Mononuclear cell (primary cell): Measurements from ENCODE around the gene MAP3K7. TPM values are rescaled to one million over a fixed set of nuclear protein-coding genes. Genes with fewer than 3 reads are reported as not detected.

Experiments
- H3K27me3 ChIP-seq: 2 replicates; pipeline ENCODE4 v1.6.0; 2011; ENCODE audit warnings: low read length, control low read depth; ENCODE audit not compliant: insufficient read depth
- H3K4me1 ChIP-seq: 2 replicates; pipeline ENCODE4 v1.5.1; 2011; ENCODE audit warnings: mild to moderate bottlenecking, low read length, control low read depth; ENCODE audit not compliant: insufficient read depth
- H3K4me3 ChIP-seq: 2 replicates; pipeline ENCODE4 v1.5.1; 2011; ENCODE audit warnings: mild to moderate bottlenecking, low read length, moderate library complexity
- H3K9me3 ChIP-seq: 2 replicates; pipeline ENCODE4 v1.5.1; 2011; ENCODE audit warnings: low read depth, mild to moderate bottlenecking, control low read depth, low read length
- total RNA-seq: library from RNA; depleted of rRNA; stranded (reverse); fragments of >200 nt; gene quantifications from one replicate; pipeline ENCODE4 v1.2.3, GENCODE V29; 2012

The MAP3K7 gene
- 23.9 TPM for total RNA-seq

GRCh38 chr6:90586836-90587638 lies at the start of gene MAP3K7:
Gene MAP3K7, minus strand, starts transcription at chr6:90587072. Its CDS starts 189 bp downstream, at chr6:90586883.
- Histone ChIP-seq H3K4me3 (peak within 1 kb of the TSS; percentile 93), H3K9me3 (no peaks in the 10 kb centered on the region), H3K4me1 (peaks cover 14% of the 10 kb centered on the region), H3K27me3 (peaks cover 33% of the 10 kb centered on the region)

GRCh38 chr6:90631046-90631445 lies 44.2 kb upstream of the MAP3K7 start:
- Histone ChIP-seq H3K9me3 (no peaks in the 10 kb centered on the region), H3K27me3 (peaks cover 2% of the 10 kb centered on the region), H3K4me3 (no peak overlapping the region), H3K4me1 (no peaks in the 10 kb centered on the region)

- H3K27me3 ChIP-seq, result peaks cover 36% of the 10 kb centered on the region
Observed at GRCh38 chr6:90621581-90621980, 34.7 kb upstream of the MAP3K7 start.

DNA sequence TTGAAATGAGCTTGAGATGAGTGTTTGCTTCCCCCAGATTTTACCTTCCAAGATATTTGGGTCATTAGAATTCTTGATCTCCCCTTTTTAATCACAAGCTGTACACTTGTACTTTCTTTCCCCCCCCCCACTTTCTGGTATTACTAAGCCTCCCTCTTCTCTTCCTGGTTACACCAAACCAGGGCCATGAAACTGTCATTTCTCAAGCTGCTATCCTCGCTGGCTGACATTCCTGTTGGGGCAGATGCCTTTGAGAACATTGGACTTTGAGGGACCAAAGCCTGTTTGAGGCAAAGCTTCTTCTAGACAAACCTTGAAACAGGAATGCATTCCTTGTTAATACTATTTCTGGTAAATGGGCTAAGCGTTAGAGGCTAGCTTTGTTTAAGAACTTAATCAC lies 32.3 kb upstream of the MAP3K7 start:
- H3K27me3 ChIP-seq, result peaks cover 57% of the 10 kb centered on the region
- H3K4me3 ChIP-seq, result no peak overlapping the region
- no peaks in the 10 kb centered on the region for H3K9me3 ChIP-seq
- H3K4me1 ChIP-seq, result no peaks in the 10 kb centered on the region

More at GRCh38 chr6:90621581-90621980, 34.7 kb upstream of the MAP3K7 start:
- Histone ChIP-seq H3K4me3 (no peak overlapping the region), H3K4me1 (no peaks in the 10 kb centered on the region), H3K9me3 (no peaks in the 10 kb centered on the region)

GRCh38 chr6:90612313-90612680 lies 25.4 kb upstream of the MAP3K7 start:
- Histone ChIP-seq H3K27me3 (peaks cover 86% of the 10 kb centered on the region), H3K4me1 (peaks cover 18% of the 10 kb centered on the region), H3K9me3 (no peaks in the 10 kb centered on the region), H3K4me3 (no peak overlapping the region)

DNA sequence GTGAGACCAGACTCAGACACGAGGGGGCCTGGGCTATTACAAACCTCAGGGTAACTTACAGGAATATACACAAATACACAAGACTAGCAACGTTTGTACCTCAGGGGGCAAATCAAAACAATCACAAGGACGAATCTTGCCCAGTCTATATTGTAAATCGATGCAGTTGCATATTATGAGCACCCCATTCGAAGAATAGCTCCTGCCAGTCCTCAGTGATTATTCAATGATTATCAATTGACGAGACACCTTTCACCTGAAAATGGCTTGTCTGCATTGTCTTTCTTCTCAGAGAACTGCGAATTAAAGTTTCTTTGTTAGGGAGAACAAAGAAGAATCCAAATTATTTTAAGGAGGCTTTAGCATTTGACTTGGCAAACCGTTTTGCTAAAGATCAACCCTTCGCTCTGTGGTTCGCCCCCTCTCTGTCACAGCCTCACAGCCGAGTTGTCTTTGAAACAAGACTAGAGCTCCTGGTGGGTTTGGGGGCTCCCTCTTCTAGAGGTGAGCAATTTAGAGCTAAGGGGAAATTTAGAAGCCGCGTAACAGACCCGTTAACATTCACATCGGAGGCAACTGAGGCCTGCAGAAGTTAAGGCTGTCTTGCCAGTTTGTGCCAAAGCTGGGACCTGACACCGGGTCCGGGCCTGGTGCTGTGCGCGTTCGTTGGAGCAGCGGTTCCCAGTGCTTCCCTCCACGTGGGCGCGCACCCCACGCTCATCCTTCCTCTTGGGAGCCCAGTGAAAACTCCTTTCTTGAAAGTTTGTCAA lies 24.9 kb upstream of the MAP3K7 start:
- no peak overlapping the region for H3K4me3 ChIP-seq
- no peaks in the 10 kb centered on the region for H3K9me3 ChIP-seq
- peaks cover 18% of the 10 kb centered on the region for H3K4me1 ChIP-seq
- H3K27me3 ChIP-seq, result peaks cover 84% of the 10 kb centered on the region

- Histone ChIP-seq H3K4me1 (peaks cover 18% of the 10 kb centered on the region), H3K9me3 (no peaks in the 10 kb centered on the region), H3K4me3 (peak overlapping the region; percentile 29), H3K27me3 (peaks cover 81% of the 10 kb centered on the region)
Observed at GRCh38 chr6:90610751-90611542, 24.1 kb upstream of the MAP3K7 start.

DNA sequence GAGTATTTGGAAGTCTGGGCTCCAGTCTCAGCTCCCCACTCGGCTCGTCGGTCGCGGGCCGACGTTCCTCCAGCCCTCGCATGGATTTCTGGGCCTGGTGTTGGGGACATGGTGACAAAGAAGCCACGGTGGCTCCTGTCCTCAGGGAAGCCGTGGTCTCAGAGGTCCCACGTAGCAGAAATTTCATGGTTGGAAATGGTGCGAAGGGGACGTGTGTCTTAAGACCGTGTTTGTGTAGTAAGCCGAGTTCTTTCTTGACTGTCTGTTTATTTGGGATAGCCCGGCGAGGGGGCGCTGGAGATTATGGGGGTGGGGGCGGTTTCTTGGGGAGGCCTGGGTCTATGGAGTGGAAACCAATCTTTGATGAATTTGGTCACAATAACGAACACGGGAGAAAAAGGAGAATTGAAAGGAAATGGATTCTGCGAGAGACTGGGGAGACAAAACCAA lies 23.5 kb upstream of the MAP3K7 start:
- Histone ChIP-seq H3K4me1 (peaks cover 18% of the 10 kb centered on the region), H3K4me3 (peak overlapping the region; percentile 29), H3K9me3 (no peaks in the 10 kb centered on the region), H3K27me3 (peaks cover 77% of the 10 kb centered on the region)

DNA sequence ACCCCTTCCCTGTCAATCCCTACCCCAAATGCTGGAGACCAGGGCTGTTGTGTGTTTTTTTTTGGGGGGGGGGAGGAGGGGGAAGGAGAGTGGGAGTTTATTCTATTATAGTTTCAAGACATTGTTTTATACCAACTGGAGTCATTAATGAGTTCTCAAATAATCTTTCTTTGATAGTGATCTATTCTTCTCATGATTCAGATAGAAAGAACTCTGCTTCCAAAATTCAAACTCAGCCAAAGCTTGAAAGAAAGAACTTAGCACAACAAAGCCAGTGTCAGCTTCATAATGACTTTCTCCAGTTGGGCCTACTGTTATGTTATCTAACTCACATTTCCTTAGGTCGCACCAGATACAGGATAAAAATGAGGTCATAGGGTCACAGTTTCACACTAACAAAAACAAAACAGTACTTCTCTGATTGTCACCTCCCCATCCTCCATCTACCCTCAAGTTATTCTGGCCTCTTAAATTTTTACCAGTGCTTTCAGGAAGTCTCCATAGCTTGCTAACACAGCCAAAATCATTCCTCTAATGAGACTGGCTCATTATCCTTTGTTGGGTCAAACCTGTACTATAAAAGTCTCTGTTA lies 19.0 kb upstream of the MAP3K7 start:
- Histone ChIP-seq H3K4me1 (peaks cover 9% of the 10 kb centered on the region), H3K9me3 (no peaks in the 10 kb centered on the region), H3K4me3 (no peak overlapping the region), H3K27me3 (peaks cover 65% of the 10 kb centered on the region)

DNA sequence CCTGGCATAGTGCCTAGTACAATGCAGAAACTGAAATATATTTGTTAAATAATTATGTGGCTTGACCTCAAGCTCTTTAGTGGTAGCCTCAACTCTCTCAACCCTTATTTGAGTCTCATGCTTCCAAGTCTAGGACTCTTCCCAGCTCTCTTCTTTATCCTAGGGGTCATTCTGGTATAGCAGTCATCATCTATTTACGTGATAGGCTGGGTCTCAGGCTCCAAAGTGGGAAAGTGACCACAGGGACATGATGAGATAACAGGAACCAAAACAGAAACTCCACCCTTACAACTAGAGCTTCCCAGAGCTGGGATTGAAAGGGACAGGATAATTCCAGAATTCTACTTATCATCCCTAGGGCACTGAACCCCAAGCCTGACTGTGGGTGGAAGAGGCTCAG lies 17.7 kb upstream of the MAP3K7 start:
- Histone ChIP-seq H3K4me1 (no peaks in the 10 kb centered on the region), H3K4me3 (no peak overlapping the region), H3K27me3 (peaks cover 52% of the 10 kb centered on the region), H3K9me3 (no peaks in the 10 kb centered on the region)

DNA sequence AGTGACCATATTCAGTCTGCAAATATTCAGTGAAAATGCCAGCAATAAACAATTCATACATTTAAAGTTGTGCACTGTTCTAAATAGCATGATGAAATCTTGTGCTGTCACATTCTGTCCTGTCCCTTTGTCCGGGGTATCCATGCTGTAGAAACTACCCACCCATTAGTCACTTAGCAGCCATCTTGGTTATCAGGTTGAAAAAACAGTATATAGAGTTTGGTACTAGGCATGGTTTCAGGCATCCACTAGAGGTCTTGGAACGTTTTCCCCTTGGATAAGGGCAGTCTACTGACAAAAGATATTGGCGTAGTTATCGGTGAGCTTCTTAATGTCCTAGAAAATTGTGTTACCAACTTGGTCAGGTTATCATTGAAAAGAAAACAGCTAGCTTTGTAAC lies 12.3 kb upstream of the MAP3K7 start:
- H3K4me1 ChIP-seq, result no peaks in the 10 kb centered on the region
- H3K27me3 ChIP-seq, result peaks cover 52% of the 10 kb centered on the region
- no peak overlapping the region for H3K4me3 ChIP-seq
- H3K9me3 ChIP-seq, result no peaks in the 10 kb centered on the region

- peaks cover 52% of the 10 kb centered on the region for H3K27me3 ChIP-seq
- H3K9me3 ChIP-seq, result no peaks in the 10 kb centered on the region
- H3K4me1 ChIP-seq, result no peaks in the 10 kb centered on the region
- H3K4me3 ChIP-seq, result no peak overlapping the region
Observed at GRCh38 chr6:90598192-90598951, 11.5 kb upstream of the MAP3K7 start.

DNA sequence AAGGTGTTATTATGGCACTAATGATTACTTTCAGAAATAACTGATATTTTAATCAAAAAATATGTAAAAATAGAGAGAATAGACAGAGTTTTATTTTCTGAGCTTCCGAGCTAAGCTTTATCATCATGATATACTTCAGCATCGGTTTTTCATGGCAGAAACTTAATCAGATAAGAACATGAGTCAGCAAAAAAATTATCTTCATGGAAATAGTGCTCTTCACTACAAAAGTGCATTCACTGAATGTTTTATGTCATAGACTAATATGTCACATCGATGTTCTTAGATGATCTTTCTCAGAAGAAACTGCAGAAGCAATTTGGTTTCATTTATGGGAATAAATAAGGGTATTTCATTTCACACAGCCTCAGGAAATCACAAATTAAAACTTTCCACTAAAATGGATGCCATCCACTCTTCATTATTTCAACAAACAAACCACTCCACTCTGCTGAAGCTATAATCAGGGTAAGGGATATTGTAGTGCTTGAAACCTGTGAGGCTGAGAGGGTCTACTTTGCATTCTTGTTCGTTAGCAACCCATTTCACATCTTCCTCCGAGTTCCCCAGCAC lies 10.2 kb upstream of the MAP3K7 start:
- no peak overlapping the region for H3K4me3 ChIP-seq
- peaks cover 52% of the 10 kb centered on the region for H3K27me3 ChIP-seq
- no peaks in the 10 kb centered on the region for H3K4me1 ChIP-seq
- H3K9me3 ChIP-seq, result no peaks in the 10 kb centered on the region

DNA sequence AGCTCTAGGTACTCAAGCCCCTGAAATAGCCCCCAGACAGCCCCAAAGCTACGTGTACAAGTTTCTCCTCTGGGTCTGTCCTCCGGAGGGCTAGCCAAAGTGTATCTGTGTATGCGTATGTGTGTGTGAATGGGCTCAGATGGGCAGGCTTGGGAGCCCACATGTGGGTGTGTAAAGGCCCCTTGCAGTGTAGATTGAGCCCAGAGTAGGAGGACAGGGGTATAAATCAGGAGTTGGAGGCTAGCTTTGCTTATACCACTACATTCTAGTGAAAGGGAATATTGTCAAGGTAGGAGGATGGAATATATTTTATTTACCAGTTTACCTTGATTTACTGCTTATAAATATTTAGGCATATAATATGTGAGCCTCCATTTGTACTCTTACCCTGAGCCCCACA lies 9.0 kb upstream of the MAP3K7 start:
- H3K9me3 ChIP-seq, result no peaks in the 10 kb centered on the region
- H3K27me3 ChIP-seq, result peaks cover 54% of the 10 kb centered on the region
- no peaks in the 10 kb centered on the region for H3K4me1 ChIP-seq
- no peak overlapping the region for H3K4me3 ChIP-seq
